ENCODE results near the gene ALDH16A1.

ALDH16A1 gene

DNA sequence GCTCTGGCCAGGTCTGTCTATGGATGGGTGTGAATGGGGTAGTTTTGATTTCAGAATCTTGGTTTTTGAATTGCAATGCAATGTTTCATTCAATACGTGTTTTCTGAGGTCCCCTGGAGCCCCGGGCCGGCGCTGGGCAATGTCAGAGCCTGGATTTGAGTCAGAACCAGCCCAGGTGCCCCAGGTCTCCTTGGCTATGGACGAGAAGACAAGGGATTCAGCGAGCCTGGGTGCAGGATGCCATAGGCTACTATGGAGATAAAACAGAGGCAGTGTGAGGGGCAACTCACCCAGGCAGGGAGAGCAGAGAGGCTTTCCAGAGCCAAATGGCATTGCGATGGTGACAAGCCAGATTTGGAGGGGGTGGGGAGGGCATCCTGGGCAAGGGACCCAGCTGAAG is 33.2 kb downstream of the ALDH16A1 start:
- no peak overlapping the region for H3K9ac ChIP-seq (ENCODE audit: low read length in 5 of 5)
- no peak overlapping the region for H3K27ac ChIP-seq (ENCODE audit: low read depth, low read length)
- no peak overlapping the region for H3K4me3 ChIP-seq (ENCODE audit: low read depth in 1 of 5, low read length in 5 of 5)
- no peaks in the 10 kb centered on the region for H3K9me3 ChIP-seq (ENCODE audit: control insufficient read depth in 5 of 5, low read length in 5 of 5)
- H3K36me3 ChIP-seq (ENCODE audit: control insufficient read depth in 5 of 5, insufficient read depth in 5 of 5, low read length in 5 of 5): peaks cover 0 to 26% (median 19%) of the 10 kb centered on the region in 5 donors
- peaks cover 0 to 3% (median 0%) of the 10 kb centered on the region in 5 donors for H3K27me3 ChIP-seq (ENCODE audit: control insufficient read depth in 5 of 5, insufficient read depth in 4 of 5, low read length in 5 of 5)
- H3K4me1 ChIP-seq (ENCODE audit: control insufficient read depth in 5 of 5, insufficient read depth in 5 of 5, low read length in 5 of 5): peaks cover 11 to 34% (median 30%) of the 10 kb centered on the region in 5 donors

- peaks cover 11 to 34% (median 30%) of the 10 kb centered on the region in 5 donors for H3K4me1 ChIP-seq (ENCODE audit: control insufficient read depth in 5 of 5, insufficient read depth in 5 of 5, low read length in 5 of 5)
- H3K27ac ChIP-seq (ENCODE audit: low read depth, low read length): peak overlapping the region; percentile 86
- H3K9ac ChIP-seq (ENCODE audit: low read length in 5 of 5): peak overlapping the region in 1 of 5 donors; percentile 49
- H3K9me3 ChIP-seq (ENCODE audit: control insufficient read depth in 5 of 5, low read length in 5 of 5): no peaks in the 10 kb centered on the region
- peaks cover 0 to 31% (median 24%) of the 10 kb centered on the region in 5 donors for H3K36me3 ChIP-seq (ENCODE audit: control insufficient read depth in 5 of 5, insufficient read depth in 5 of 5, low read length in 5 of 5)
- peak overlapping the region in 4 of 5 donors; percentile 42 to 99 (median 78) for H3K4me3 ChIP-seq (ENCODE audit: low read depth in 1 of 5, low read length in 5 of 5)
- peaks cover 0 to 3% (median 0%) of the 10 kb centered on the region in 5 donors for H3K27me3 ChIP-seq (ENCODE audit: control insufficient read depth in 5 of 5, insufficient read depth in 4 of 5, low read length in 5 of 5)
These were observed 33.8 kb downstream of the ALDH16A1 start for GRCh38 chr19:49486710-49487276.

- peak within 1 kb of the TSS; percentile 89 to 99 (median 98) for H3K9ac ChIP-seq (ENCODE audit: low read length in 5 of 5)
- peak within 1 kb of the TSS; percentile 95 to 100 (median 99) for H3K4me3 ChIP-seq (ENCODE audit: low read depth in 1 of 5, low read length in 5 of 5)
- H3K27ac ChIP-seq (ENCODE audit: low read depth, low read length): peak within 1 kb of the TSS; percentile 86
- H3K36me3 ChIP-seq (ENCODE audit: control insufficient read depth in 5 of 5, insufficient read depth in 5 of 5, low read length in 5 of 5): peaks cover 0 to 36% (median 31%) of the 10 kb centered on the region in 5 donors
- peaks cover 11 to 34% (median 30%) of the 10 kb centered on the region in 5 donors for H3K4me1 ChIP-seq (ENCODE audit: control insufficient read depth in 5 of 5, insufficient read depth in 5 of 5, low read length in 5 of 5)
- peaks cover 0 to 3% (median 0%) of the 10 kb centered on the region in 5 donors for H3K27me3 ChIP-seq (ENCODE audit: control insufficient read depth in 5 of 5, insufficient read depth in 4 of 5, low read length in 5 of 5)
- H3K9me3 ChIP-seq (ENCODE audit: control insufficient read depth in 5 of 5, low read length in 5 of 5): no peaks in the 10 kb centered on the region
These were observed 34.4 kb downstream of the ALDH16A1 start, which contains the start of gene RPL13A for GRCh38 chr19:49487277-49488045. Gene RPL13A, plus strand, starts transcription at chr19:49487608. Its CDS starts 22 bp downstream, at chr19:49487630.

DNA sequence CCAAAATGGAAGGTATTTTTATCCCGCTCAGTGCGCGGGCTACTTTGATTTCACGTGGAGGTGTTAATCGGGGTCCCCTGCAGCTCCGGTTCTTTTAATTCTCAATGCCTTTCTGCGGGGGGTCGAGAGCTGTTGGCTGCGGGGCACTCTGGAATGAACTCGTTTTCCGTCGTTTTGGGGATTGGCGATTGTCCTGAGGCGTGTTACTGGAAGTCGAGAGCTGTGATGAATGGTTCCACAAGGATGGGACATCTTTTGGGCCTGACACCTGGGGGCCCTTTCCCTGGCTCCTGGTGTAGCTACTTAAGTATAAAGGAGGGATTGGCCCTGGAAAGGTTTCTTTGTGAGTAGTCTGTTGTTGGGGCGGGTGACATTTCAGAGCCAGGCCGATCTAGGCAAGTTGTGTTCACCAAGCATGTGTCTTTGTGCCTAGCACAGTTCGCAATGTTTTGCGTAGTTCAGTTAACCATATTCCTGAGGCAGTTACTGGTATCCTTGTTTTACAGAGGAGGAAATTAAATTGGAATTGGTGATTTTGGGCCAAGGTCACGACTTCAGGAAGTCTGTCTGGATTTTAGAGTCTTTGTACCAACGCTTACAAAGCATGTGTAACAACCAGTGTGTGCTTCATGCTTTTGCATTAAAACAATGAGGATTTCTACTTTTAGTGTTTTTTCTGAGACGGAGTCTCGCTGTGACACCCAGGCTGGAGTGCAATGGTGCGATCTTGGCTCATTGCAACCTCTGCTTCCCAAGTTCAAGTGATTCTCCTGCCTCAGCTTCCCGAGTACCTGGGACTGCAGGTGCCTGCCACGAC is 35.2 kb downstream of the ALDH16A1 start:
- peaks cover 0 to 3% (median 0%) of the 10 kb centered on the region in 5 donors for H3K27me3 ChIP-seq (ENCODE audit: control insufficient read depth in 5 of 5, insufficient read depth in 4 of 5, low read length in 5 of 5)
- peak overlapping the region; percentile 89 to 99 (median 98) for H3K9ac ChIP-seq (ENCODE audit: low read length in 5 of 5)
- peak overlapping the region; percentile 95 to 100 (median 99) for H3K4me3 ChIP-seq (ENCODE audit: low read depth in 1 of 5, low read length in 5 of 5)
- H3K9me3 ChIP-seq (ENCODE audit: control insufficient read depth in 5 of 5, low read length in 5 of 5): no peaks in the 10 kb centered on the region
- H3K27ac ChIP-seq (ENCODE audit: low read depth, low read length): peak overlapping the region; percentile 86
- peaks cover 3 to 42% (median 38%) of the 10 kb centered on the region in 5 donors for H3K36me3 ChIP-seq (ENCODE audit: control insufficient read depth in 5 of 5, insufficient read depth in 5 of 5, low read length in 5 of 5)
- peaks cover 11 to 34% (median 30%) of the 10 kb centered on the region in 5 donors for H3K4me1 ChIP-seq (ENCODE audit: control insufficient read depth in 5 of 5, insufficient read depth in 5 of 5, low read length in 5 of 5)

DNA sequence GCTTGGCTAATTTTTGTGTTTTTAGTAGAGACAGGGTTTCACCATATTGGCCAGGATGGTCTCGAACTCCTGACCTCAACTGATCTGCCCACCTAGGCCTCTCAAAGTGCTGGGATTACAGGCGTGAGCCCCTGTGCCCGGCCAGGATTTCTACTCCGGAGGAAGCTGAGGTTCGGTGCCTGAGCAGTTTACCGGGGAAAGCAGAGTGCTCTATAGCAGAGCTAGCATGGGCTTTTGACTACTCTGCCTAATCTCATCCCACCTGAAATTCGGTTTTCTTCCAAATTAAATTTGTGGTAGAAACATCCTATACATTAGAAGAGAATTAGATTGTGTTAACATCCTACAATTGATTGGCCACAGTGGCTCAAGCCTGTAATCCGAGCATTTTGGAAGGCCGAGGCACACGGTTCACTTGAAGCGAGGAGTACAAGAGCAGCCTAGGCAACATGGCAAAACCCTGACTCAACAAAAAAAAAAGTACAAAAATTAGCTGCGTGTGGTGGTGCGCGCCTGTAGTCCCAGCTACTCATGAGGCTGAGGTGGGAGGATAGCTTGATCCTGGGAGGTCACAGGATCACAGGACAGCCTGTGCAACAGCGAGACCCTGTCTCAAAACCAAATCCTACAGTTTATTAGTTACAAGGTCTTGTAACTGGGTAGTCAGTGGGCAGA is 36.0 kb downstream of the ALDH16A1 start:
- Histone ChIP-seq H3K4me3 (ENCODE audit: low read depth in 1 of 5, low read length in 5 of 5) (peak overlapping the region; percentile 95 to 100 (median 99)), H3K4me1 (ENCODE audit: control insufficient read depth in 5 of 5, insufficient read depth in 5 of 5, low read length in 5 of 5) (peaks cover 11 to 34% (median 30%) of the 10 kb centered on the region in 5 donors), H3K27ac (ENCODE audit: low read depth, low read length) (peak overlapping the region; percentile 86), H3K36me3 (ENCODE audit: control insufficient read depth in 5 of 5, insufficient read depth in 5 of 5, low read length in 5 of 5) (peaks cover 3 to 42% (median 38%) of the 10 kb centered on the region in 5 donors), H3K9me3 (ENCODE audit: control insufficient read depth in 5 of 5, low read length in 5 of 5) (no peaks in the 10 kb centered on the region), H3K27me3 (ENCODE audit: control insufficient read depth in 5 of 5, insufficient read depth in 4 of 5, low read length in 5 of 5) (peaks cover 0 to 3% (median 0%) of the 10 kb centered on the region in 5 donors), H3K9ac (ENCODE audit: low read length in 5 of 5) (peak overlapping the region; percentile 89 to 99 (median 98))

DNA sequence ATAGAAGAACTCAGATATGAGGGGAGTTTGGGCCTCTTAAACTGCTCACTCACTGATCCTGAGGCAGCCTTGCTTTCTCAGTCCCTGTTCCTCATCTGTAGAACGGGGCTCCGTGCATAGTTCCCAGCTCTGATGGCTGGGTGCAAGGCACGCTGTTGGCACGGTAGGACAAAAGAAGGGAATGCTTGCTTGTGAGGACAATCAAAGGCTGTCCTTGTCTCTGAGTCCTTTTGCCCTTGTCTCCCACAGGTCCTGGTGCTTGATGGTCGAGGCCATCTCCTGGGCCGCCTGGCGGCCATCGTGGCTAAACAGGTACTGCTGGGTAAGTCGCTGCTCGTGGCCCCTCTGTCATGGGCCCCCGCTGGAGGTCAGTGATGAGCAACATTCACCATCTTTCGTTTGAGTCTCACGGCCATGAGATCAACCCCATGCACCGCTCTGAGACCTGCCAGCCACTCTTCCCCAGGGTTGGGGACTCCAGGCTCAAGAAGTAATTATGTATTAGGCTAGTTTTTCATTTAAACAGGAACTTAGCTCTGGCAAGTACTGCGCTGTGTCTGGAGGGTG is 36.7 kb downstream of the ALDH16A1 start:
- Histone ChIP-seq H3K4me1 (ENCODE audit: control insufficient read depth in 5 of 5, insufficient read depth in 5 of 5, low read length in 5 of 5) (peaks cover 11 to 34% (median 30%) of the 10 kb centered on the region in 5 donors), H3K9ac (ENCODE audit: low read length in 5 of 5) (peak overlapping the region in 3 of 5 donors; percentile 94 to 99 (median 98)), H3K9me3 (ENCODE audit: control insufficient read depth in 5 of 5, low read length in 5 of 5) (no peaks in the 10 kb centered on the region), H3K36me3 (ENCODE audit: control insufficient read depth in 5 of 5, insufficient read depth in 5 of 5, low read length in 5 of 5) (peaks cover 3 to 42% (median 38%) of the 10 kb centered on the region in 5 donors), H3K27ac (ENCODE audit: low read depth, low read length) (peak overlapping the region; percentile 86), H3K4me3 (ENCODE audit: low read depth in 1 of 5, low read length in 5 of 5) (peak overlapping the region in 3 of 5 donors; percentile 99 to 100 (median 99)), H3K27me3 (ENCODE audit: control insufficient read depth in 5 of 5, insufficient read depth in 4 of 5, low read length in 5 of 5) (peaks cover 0 to 3% (median 0%) of the 10 kb centered on the region in 5 donors)

GRCh38 chr19:49490287-49491029 is 37.4 kb downstream of the ALDH16A1 start:
- H3K9me3 ChIP-seq (ENCODE audit: control insufficient read depth in 5 of 5, low read length in 5 of 5): no peaks in the 10 kb centered on the region
- peaks cover 0 to 3% (median 0%) of the 10 kb centered on the region in 5 donors for H3K27me3 ChIP-seq (ENCODE audit: control insufficient read depth in 5 of 5, insufficient read depth in 4 of 5, low read length in 5 of 5)
- no peak overlapping the region for H3K4me3 ChIP-seq (ENCODE audit: low read depth in 1 of 5, low read length in 5 of 5)
- H3K36me3 ChIP-seq (ENCODE audit: control insufficient read depth in 5 of 5, insufficient read depth in 5 of 5, low read length in 5 of 5): peaks cover 3 to 42% (median 38%) of the 10 kb centered on the region in 5 donors
- H3K27ac ChIP-seq (ENCODE audit: low read depth, low read length): peak overlapping the region; percentile 86
- peak overlapping the region in 1 of 5 donors; percentile 41 for H3K9ac ChIP-seq (ENCODE audit: low read length in 5 of 5)
- peaks cover 11 to 35% (median 31%) of the 10 kb centered on the region in 5 donors for H3K4me1 ChIP-seq (ENCODE audit: control insufficient read depth in 5 of 5, insufficient read depth in 5 of 5, low read length in 5 of 5)

DNA sequence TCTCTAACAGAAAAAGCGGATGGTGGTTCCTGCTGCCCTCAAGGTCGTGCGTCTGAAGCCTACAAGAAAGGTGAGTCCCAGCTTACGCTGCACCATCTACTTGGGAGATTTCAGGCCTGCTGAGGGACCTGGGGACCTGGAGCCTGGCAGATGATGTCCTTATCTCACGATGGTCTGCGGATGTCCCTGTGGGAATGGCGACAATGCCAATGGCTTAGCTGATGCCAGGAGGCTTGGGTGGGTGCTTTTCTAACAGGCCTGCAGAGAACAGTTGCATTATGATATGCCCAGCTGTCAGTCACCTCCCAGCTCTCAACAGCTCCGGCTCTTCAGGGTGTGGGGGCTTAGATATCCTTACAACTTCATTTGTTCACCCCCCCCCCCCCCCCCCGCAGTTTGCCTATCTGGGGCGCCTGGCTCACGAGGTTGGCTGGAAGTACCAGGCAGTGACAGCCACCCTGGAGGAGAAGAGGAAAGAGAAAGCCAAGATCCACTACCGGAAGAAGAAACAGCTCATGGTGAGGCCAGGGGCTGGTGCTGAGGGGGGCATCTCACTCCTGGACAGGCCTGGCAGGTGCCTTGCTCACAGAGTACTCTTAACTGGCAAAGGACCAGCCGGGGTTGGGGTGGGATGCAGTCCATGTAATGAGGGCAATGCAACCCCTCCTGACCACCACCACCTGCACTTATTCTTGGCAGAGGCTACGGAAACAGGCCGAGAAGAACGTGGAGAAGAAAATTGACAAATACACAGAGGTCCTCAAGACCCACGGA is 38.2 kb downstream of the ALDH16A1 start:
- Histone ChIP-seq H3K4me3 (ENCODE audit: low read depth in 1 of 5, low read length in 5 of 5) (no peak overlapping the region), H3K4me1 (ENCODE audit: control insufficient read depth in 5 of 5, insufficient read depth in 5 of 5, low read length in 5 of 5) (peaks cover 13 to 39% (median 31%) of the 10 kb centered on the region in 5 donors), H3K9ac (ENCODE audit: low read length in 5 of 5) (no peak overlapping the region), H3K27ac (ENCODE audit: low read depth, low read length) (no peak overlapping the region), H3K9me3 (ENCODE audit: control insufficient read depth in 5 of 5, low read length in 5 of 5) (no peaks in the 10 kb centered on the region), H3K36me3 (ENCODE audit: control insufficient read depth in 5 of 5, insufficient read depth in 5 of 5, low read length in 5 of 5) (peaks cover 3 to 42% (median 38%) of the 10 kb centered on the region in 5 donors), H3K27me3 (ENCODE audit: control insufficient read depth in 5 of 5, insufficient read depth in 4 of 5, low read length in 5 of 5) (peaks cover 0 to 3% (median 0%) of the 10 kb centered on the region in 5 donors)

All from subcutaneous abdominal adipose tissue (tissue), 5 donors.